HFFc6 (cell line): ENCODE measurements around the gene COL25A1. TPM values are rescaled to one million over a fixed set of nuclear protein-coding genes. Genes with fewer than 3 reads are reported as not detected.
A peak's percentile ranks its signal among the peaks of the same experiment; 100 is the strongest.

Source experiments
- DNase-seq: peaks from one replicate; pipeline ENCODE4 v3.0.0-alpha.2; 2018
- H3K27ac Mint-ChIP-seq: 2 replicates; pipeline ENCODE4 v1.8.0; 2020; ENCODE audit warnings: mild to moderate bottlenecking, mixed read lengths
- H3K27me3 Mint-ChIP-seq: 2 replicates; pipeline ENCODE4 v1.8.0; 2021; ENCODE audit warnings: mild to moderate bottlenecking, moderate library complexity, mixed read lengths; ENCODE audit not compliant: insufficient read depth
- H3K36me3 Mint-ChIP-seq: 2 replicates; pipeline ENCODE4 v1.8.0; 2021; ENCODE audit warnings: low read depth, mixed read lengths
- H3K4me1 Mint-ChIP-seq: 2 replicates; pipeline ENCODE4 v1.8.0; 2020; ENCODE audit warnings: low read depth, mixed read lengths
- H3K4me3 Mint-ChIP-seq: 2 replicates; pipeline ENCODE4 v1.8.0; 2020; ENCODE audit warnings: mild to moderate bottlenecking, moderate library complexity, mixed read lengths
- H3K9me3 Mint-ChIP-seq: 2 replicates; pipeline ENCODE4 v1.8.0; 2020; ENCODE audit warnings: mild to moderate bottlenecking, mixed read lengths
- total RNA-seq, 6 experiments: library from RNA; stranded (reverse); fragmentation: NEBNext Ultra II Directional; extraction: Animal tissue kit (Norgen Biotek cat#: 25700); gene quantifications; 2 replicates in 1 of 6; 3 replicates in 5 of 6; pipeline ENCODE4 v1.2.3, GENCODE V29; 2021
- TF ChIP-seq, protein P1 (sequence below): fragments of 200-600 bp; sonication (generic); IDR thresholded peaks from 2 replicates; pipeline ENCODE4 v1.5.0; 2021; ENCODE audit warnings: antibody characterized with exemption, mild to moderate bottlenecking

COL25A1 gene
- total RNA-seq, 6 experiments from 2014 or later: not detected

DNA sequence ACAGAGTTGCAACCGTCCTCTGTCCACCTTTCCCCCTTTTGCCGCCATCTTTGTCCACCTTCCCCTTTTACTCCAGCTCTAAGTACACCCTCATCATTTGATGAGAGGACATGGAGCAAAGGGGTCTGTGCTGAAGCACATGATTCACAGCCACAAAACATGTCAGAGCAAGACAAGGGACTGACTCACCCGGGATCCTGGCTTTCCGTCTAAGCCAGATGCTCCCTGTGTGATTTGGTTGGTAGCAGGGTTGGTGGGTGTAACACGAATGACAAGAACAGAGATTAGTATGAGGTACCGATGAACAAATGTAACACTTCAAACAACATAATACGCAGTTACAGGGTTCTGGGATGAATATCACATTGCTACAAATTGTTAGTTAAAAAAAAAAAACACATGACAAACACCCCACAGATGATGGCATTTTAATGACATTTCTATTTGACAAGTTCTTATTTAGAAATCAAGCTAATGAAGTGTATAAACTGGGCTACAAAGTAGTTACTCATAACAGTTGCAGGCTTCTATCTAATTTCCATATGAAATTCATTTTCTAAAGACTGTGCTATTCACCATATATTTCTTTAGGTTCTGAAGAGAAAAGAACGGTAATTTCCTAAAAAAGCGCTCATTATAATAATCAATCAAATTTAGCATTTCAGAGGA, 468.2 kb downstream of the COL25A1 start:
- DNase-seq: peak; percentile 68
- TF ChIP-seq, protein P1, sequence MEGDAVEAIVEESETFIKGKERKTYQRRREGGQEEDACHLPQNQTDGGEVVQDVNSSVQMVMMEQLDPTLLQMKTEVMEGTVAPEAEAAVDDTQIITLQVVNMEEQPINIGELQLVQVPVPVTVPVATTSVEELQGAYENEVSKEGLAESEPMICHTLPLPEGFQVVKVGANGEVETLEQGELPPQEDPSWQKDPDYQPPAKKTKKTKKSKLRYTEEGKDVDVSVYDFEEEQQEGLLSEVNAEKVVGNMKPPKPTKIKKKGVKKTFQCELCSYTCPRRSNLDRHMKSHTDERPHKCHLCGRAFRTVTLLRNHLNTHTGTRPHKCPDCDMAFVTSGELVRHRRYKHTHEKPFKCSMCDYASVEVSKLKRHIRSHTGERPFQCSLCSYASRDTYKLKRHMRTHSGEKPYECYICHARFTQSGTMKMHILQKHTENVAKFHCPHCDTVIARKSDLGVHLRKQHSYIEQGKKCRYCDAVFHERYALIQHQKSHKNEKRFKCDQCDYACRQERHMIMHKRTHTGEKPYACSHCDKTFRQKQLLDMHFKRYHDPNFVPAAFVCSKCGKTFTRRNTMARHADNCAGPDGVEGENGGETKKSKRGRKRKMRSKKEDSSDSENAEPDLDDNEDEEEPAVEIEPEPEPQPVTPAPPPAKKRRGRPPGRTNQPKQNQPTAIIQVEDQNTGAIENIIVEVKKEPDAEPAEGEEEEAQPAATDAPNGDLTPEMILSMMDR: no peak
- peak overlapping the region; percentile 50; the same call in 1 of the 2 replicates for H3K27ac Mint-ChIP-seq
- no peaks in the 10 kb centered on the region for H3K27me3 Mint-ChIP-seq
- no peaks in the 10 kb centered on the region for H3K36me3 Mint-ChIP-seq
- peak overlapping the region; percentile 1; the same call in 1 of the 2 replicates for H3K4me3 Mint-ChIP-seq
- peaks cover 29% of the 10 kb centered on the region for H3K4me1 Mint-ChIP-seq
- H3K9me3 Mint-ChIP-seq: no peaks in the 10 kb centered on the region

GRCh38 chr4:108833046-108833445, 469.4 kb downstream of the COL25A1 start:
- Mint-ChIP-seq H3K27me3 (no peaks in the 10 kb centered on the region), H3K27ac (no peak overlapping the region), H3K4me1 (peaks cover 29% of the 10 kb centered on the region), H3K36me3 (no peaks in the 10 kb centered on the region), H3K4me3 (no peak overlapping the region), H3K9me3 (no peaks in the 10 kb centered on the region)
- TF ChIP-seq, protein P1: peak; percentile 53; the same call in 1 of the 2 replicates
- DNase-seq: peak; percentile 59

DNA sequence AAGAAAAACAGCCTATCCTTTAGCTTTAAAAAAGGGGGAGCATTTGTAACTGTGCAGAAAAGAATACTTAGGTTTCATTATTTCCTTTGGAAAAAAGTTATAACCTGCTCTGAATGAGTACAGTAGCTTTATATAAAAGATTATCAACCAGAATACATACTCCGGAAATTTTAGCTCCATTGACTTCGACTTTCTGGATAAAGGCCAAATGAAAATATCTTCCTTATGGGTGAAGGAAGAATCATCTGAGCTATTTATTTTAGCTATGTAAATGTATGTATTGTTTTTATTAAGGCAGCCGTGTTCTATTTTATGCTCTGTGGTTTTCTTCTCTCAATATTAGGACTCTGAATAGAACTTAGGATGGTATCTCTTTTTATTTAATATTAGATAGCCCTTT, 470.6 kb downstream of the COL25A1 start:
- Mint-ChIP-seq H3K4me1 (peaks cover 29% of the 10 kb centered on the region), H3K27me3 (no peaks in the 10 kb centered on the region), H3K36me3 (no peaks in the 10 kb centered on the region), H3K9me3 (no peaks in the 10 kb centered on the region), H3K4me3 (no peak overlapping the region), H3K27ac (no peak overlapping the region)
- no peak for DNase-seq
- TF ChIP-seq, protein P1: no peak

GRCh38 chr4:108831291-108831690, 471.2 kb downstream of the COL25A1 start:
- no peaks in the 10 kb centered on the region for H3K9me3 Mint-ChIP-seq
- H3K36me3 Mint-ChIP-seq: no peaks in the 10 kb centered on the region
- no peak overlapping the region for H3K27ac Mint-ChIP-seq
- no peaks in the 10 kb centered on the region; the same call in 1 of the 2 replicates for H3K27me3 Mint-ChIP-seq
- no peak for DNase-seq
- peaks cover 29% of the 10 kb centered on the region for H3K4me1 Mint-ChIP-seq
- TF ChIP-seq, protein P1: no peak
- H3K4me3 Mint-ChIP-seq: no peak overlapping the region

DNA sequence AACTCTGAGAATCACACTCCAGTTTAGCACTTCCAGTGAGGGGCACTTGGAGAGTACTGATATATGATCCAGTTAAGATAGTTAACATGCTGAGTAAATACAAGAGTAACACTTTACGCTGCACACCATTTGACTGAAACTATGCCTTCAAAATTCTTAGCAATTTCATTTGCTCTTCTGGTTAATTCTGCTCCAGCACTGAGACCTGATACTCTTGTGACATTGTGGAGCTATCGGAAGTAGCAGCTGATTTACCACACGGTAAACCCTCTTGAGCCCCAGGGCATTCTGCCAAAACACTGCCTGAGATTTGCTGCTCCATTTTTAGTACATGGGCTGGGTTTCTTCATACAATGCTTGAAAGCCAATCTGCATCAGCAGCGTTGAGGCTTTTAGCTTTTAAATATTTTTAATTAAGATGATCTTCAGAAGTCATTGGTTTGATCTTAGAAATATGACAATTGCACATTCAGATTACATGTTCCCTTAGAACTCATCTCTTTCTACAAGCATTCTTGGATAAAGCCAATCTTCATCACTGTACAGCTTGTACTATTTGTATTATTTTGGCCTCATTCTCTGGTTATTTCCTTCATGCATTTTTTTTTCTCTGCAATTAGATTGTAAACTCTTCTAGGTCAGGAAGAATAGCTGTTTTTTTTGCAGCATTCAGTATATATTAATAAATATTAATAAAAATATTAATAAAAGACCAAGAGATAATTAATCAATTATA, 471.8 kb downstream of the COL25A1 start:
- H3K36me3 Mint-ChIP-seq: no peaks in the 10 kb centered on the region
- no peaks in the 10 kb centered on the region for H3K9me3 Mint-ChIP-seq
- no peak overlapping the region for H3K4me3 Mint-ChIP-seq
- H3K27me3 Mint-ChIP-seq: no peaks in the 10 kb centered on the region; the same call in 1 of the 2 replicates
- DNase-seq: no peak
- no peak overlapping the region for H3K27ac Mint-ChIP-seq
- TF ChIP-seq, protein P1: no peak
- H3K4me1 Mint-ChIP-seq: peaks cover 29% of the 10 kb centered on the region
